GM12891 (cell line): ENCODE measurements around the gene ADAMTSL3.

Experiments used
- POLR2A ChIP-seq: IDR thresholded peaks from 2 replicates; pipeline ENCODE4 v1.6.1; 2011; ENCODE audit warnings: low read depth, low read length, control low read depth
- POLR2AphosphoS5 ChIP-seq: IDR thresholded peaks from 2 replicates; pipeline ENCODE4 v1.6.1; 2011; ENCODE audit warnings: low read depth, low read length, control low read depth
- SPI1 ChIP-seq: IDR thresholded peaks from 2 replicates; pipeline ENCODE4 v1.6.1; 2011; ENCODE audit warnings: low read depth, low read length, control low read depth

DNA sequence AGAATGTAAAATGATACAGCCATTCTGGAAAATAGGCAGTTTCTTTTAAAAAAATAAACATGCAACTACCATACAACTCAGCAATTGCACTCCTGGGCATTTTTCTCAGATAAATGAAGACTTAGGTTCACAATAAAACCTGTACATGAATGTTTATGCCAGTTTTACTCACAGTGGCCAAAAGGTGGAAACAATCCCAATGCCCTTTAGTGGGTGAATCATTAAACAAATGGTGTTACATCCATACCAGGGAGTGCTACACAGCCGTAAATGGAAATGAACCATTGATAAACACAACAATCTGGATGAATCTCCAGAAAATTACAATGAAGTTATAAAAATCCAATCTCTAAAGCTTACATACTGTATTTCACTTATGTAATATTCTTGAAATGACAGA, 140.3 kb downstream of the ADAMTSL3 start:
- TF ChIP-seq SPI1, result no peak
- no peak for TF ChIP-seq POLR2A
- no peak for TF ChIP-seq POLR2AphosphoS5
